HepG2 (cell line): Measurements from ENCODE around the gene PTPRE. TPM values are rescaled to one million over a fixed set of nuclear protein-coding genes. Genes with fewer than 3 reads are reported as not detected.

ENCODE experiments used
- ATAC-seq: fragments of 200-7000 bp; cut with Tn5 transposase; 3 replicates; pipeline ENCODE4 v1.9.1; 2020; ENCODE audit warnings: mild to moderate bottlenecking, moderate library complexity
- BruUV-seq: library from RNA; stranded (reverse); fragments of 400-500 nt; replicated peaks from 2 replicates; lab custom pipeline; 2021; lab: Mats Ljungman, UMichigan
- CTCF ChIA-PET: fragments of 300-600 bp; formaldehyde crosslinking; extraction: SDS; loops from one replicate; lab custom pipeline; 2021; ENCODE audit warnings: low total read pairs, inconsistent platforms, low intra/inter-chr PET ratio; lab: Yijun Ruan, JAX
- POLR2A ChIA-PET: fragments of 350-600 bp; sonication (Branson Sonifier 250); formaldehyde crosslinking; loops from one replicate; lab custom pipeline; 2020; ENCODE audit warnings: antibody characterized with exemption, inconsistent platforms; lab: Yijun Ruan, JAX
- DNase-seq: peaks from one replicate; pipeline ENCODE4 v3.0.0-alpha.2; 2015; ENCODE audit warnings: low spot score
- FAIRE-seq: peaks from 3 replicates; lab custom pipeline; 2011; peaks lifted over from hg19 to GRCh38; lab: Jason Lieb, UNC
- H2AFZ ChIP-seq: one replicate; pipeline ENCODE4 v1.6.1; 2011; ENCODE audit warnings: low read length, inconsistent platforms
- H3K27ac ChIP-seq: fragments of 300-600 bp; 3 replicates; pipeline ENCODE4 v1.8.0; 2011; ENCODE audit warnings: mixed run types, mild to moderate bottlenecking, mixed read lengths, low read length, inconsistent platforms; ENCODE audit not compliant: insufficient read depth; ENCODE audit errors: extremely low read length
- H3K27me3 ChIP-seq, 2 experiments: fragments of 200-600 bp in 1 of 2; 2 replicates in 1 of 2; 3 replicates in 1 of 2; pipeline versions ENCODE4 v1.6.0 to v1.8.0; 2011; ENCODE audit warnings: low read length in 2 of 2, mild to moderate bottlenecking in 2 of 2, moderate library complexity in 2 of 2, inconsistent platforms in 1 of 2; ENCODE audit not compliant: insufficient read depth in 2 of 2, control insufficient read depth in 1 of 2
- H3K36me3 ChIP-seq, 2 experiments: fragments of 200-600 bp in 1 of 2; replicated peaks in 1 of 2; 2 replicates in 1 of 2; 3 replicates in 1 of 2; pipeline versions ENCODE4 v1.5.1 to v1.8.0; 2011; ENCODE audit warnings: low read length in 2 of 2, inconsistent platforms in 1 of 2; ENCODE audit not compliant: insufficient read depth in 2 of 2, control insufficient read depth in 1 of 2
- H3K4me1 ChIP-seq: 2 replicates; pipeline ENCODE4 v1.5.1; 2012; ENCODE audit warnings: low read length, inconsistent platforms; ENCODE audit not compliant: insufficient read depth
- H3K4me2 ChIP-seq: 2 replicates; pipeline ENCODE4 v1.6.0; 2011; ENCODE audit warnings: low read depth, low read length, inconsistent platforms
- H3K4me3 ChIP-seq, 3 experiments: fragments of 200-600 bp in 1 of 3; sonication (generic), shearing (Covaris generic) in 1 of 3; replicated peaks in 1 of 3; 2 replicates each; pipeline ENCODE4 v1.5.1; 2011 to 2016; ENCODE audit warnings: low read length in 3 of 3, inconsistent platforms in 2 of 3, low read depth in 2 of 3, mild to moderate bottlenecking in 2 of 3, control low read depth in 1 of 3, mixed read lengths in 1 of 3; ENCODE audit not compliant: insufficient read depth in 1 of 3
- H3K79me2 ChIP-seq: one replicate; pipeline ENCODE4 v1.6.1; 2011; ENCODE audit warnings: low read length, inconsistent platforms; ENCODE audit not compliant: insufficient read depth
- H3K9ac ChIP-seq: 2 replicates; pipeline ENCODE4 v1.6.0; 2011; ENCODE audit warnings: mild to moderate bottlenecking, low read depth, low read length, inconsistent platforms; ENCODE audit not compliant: insufficient read depth
- H3K9me3 ChIP-seq: 2 replicates; pipeline ENCODE4 v1.5.1; 2012; ENCODE audit warnings: mild to moderate bottlenecking, low read length
- H4K20me1 ChIP-seq: 2 replicates; pipeline ENCODE4 v1.6.0; 2011; ENCODE audit warnings: inconsistent platforms, mild to moderate bottlenecking, low read length, moderate library complexity; ENCODE audit not compliant: insufficient read depth
- GABPA ChIP-seq, 2 experiments: IDR thresholded peaks; 2 replicates each; pipeline ENCODE4 v1.6.1; 2011 to 2016; ENCODE audit warnings: low read depth in 2 of 2, low read length in 1 of 2, missing biosample characterization in 1 of 2, missing genetic modification characterization in 1 of 2
- LCORL ChIP-seq, 2 experiments: fragments of 450-650 bp in 1 of 2; sonication (generic) in 1 of 2; formaldehyde crosslinking in 1 of 2; IDR thresholded peaks; 2 replicates each; pipeline versions ENCODE4 v1.5.0 to v1.6.1; 2017 to 2020; ENCODE audit warnings: antibody characterized with exemption in 1 of 2, missing genetic modification reagents in 1 of 2
- RBM22 ChIP-seq: fragments of 200-400 bp; formaldehyde crosslinking; optimal IDR thresholded peaks from 2 replicates; pipeline ENCODE3; 2017; ENCODE audit warnings: mild to moderate bottlenecking, low read length, moderate library complexity
- SP4 ChIP-seq: sonication (generic); formaldehyde crosslinking; IDR thresholded peaks from 2 replicates; pipeline ENCODE4 v1.8.1; 2023; ENCODE audit warnings: mild to moderate bottlenecking, missing genetic modification reagents
- ZC3H13 ChIP-seq: sonication (generic); formaldehyde crosslinking; IDR thresholded peaks from 2 replicates; pipeline ENCODE4 v1.8.1; 2023; ENCODE audit warnings: mild to moderate bottlenecking, missing genetic modification reagents, moderate library complexity
- WGBS: methylation state at CpG from one replicate; pipeline ENCODE4 v1.1.6; 2017; ENCODE audit warnings: low lambda C conversion rate; 5-methylcytosine and 5-hydroxymethylcytosine counted together
- in situ Hi-C: cut with HindIII; loops from 2 replicates; pipeline ENCODE4 v1.10.0; 2017; ENCODE audit warnings: low pct_unique_long_range_greater_than_20kb; ENCODE audit not compliant: extremely low pct_ligation_motif_present
- intact Hi-C: fragments of 100-400 bp; cut with micrococcal nuclease; formaldehyde crosslinking; loops from one replicate; pipeline ENCODE4 v1.10.0; 2022; ENCODE audit not compliant: unreplicated experiment
- polyA plus RNA-seq, 8 experiments: library from polyadenylated mRNA; depleted of rRNA in 3 of 8; stranded (reverse) in 7 of 8; unstranded in 1 of 8; fragments of >200 nt; fragmentation: Illumina TruSeq in 4 of 8; extraction: Trizol in 4 of 8; gene quantifications; 2 replicates each; pipeline versions ENCODE4 v1.2.1 to v1.2.3, GENCODE V29; 2011 to 2016; ENCODE audit warnings: low read depth in 4 of 8, missing spikeins in 1 of 8, mixed read lengths in 1 of 8; ENCODE audit not compliant: insufficient read depth in 1 of 8
- total RNA-seq, 5 experiments: library from RNA; depleted of rRNA; stranded (reverse); fragments of >200 nt; fragmentation: Illumina TruSeq; extraction: Trizol; gene quantifications; 2 replicates each; pipeline ENCODE4 v1.2.3, GENCODE V29; 2016; ENCODE audit warnings: low read depth in 1 of 5
- TF ChIP-seq, protein P1 (sequence below): sonication (generic); formaldehyde crosslinking; IDR thresholded peaks from 2 replicates; pipeline ENCODE4 v1.4.0; 2020; ENCODE audit warnings: mild to moderate bottlenecking, low read depth, missing genetic modification reagents
- TF ChIP-seq, protein P2 (sequence below): sonication (generic); formaldehyde crosslinking; IDR thresholded peaks from 2 replicates; pipeline ENCODE4 v1.5.1; 2020; ENCODE audit warnings: missing genetic modification reagents, mild to moderate bottlenecking, borderline replicate concordance
- TF ChIP-seq, protein P3 (sequence below): sonication (generic); formaldehyde crosslinking; IDR thresholded peaks from 2 replicates; pipeline ENCODE4 v1.5.0; 2020; ENCODE audit warnings: mild to moderate bottlenecking, missing genetic modification reagents, moderate library complexity

PTPRE gene
- total and polyA plus RNA-seq, 2 of the 13 experiments (the other 11 are each of a cell fraction or from before 2014, with no cell fraction given) = 0.01 to 0.02 TPM

DNA sequence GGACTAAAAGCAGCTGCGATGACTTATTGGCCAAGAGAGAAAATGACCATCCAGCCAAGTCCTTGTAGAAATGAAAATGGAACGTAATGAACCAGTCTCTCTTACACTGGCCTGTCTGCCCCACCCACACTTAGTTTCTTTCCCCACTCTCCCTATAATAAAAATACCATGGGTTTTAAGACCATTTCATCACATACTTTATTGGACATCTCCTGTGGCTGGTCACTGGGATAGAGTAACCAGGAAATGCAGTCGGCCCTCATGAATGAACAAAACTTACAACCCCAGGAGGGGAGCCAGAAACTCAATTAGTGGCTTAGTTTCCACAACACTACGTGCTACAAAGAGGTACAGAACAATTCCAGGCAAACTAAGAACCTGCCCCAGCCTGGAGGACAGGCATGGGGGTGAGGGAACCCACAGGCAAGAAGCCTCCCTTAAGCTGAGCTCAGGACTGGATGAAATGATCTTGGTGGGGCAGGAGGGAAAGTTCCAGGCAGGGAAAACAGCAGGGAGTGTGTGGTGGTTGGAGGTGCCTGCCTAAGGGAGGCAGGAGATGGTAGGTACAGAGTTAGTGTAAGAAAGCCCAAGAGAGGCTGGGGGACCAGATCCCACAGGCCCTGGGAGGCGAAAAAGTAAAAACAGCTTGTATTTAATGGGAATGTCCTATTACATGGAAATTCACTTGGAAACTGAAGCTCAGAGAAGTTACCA, 189.7 kb downstream of the PTPRE start:
- Histone ChIP-seq H3K4me2 (no peak overlapping the region), H3K9ac (no peak overlapping the region), H3K4me1 (no peaks in the 10 kb centered on the region), H3K27ac (no peak overlapping the region), H3K4me3 (no peak overlapping the region), H3K79me2 (no peaks in the 10 kb centered on the region), H2AFZ (no peak overlapping the region), H4K20me1 (no peaks in the 10 kb centered on the region), H3K9me3 (no peaks in the 10 kb centered on the region), H3K36me3 (peaks cover 8 to 41% of the 10 kb centered on the region in 2 experiments), H3K27me3 (no peaks in the 10 kb centered on the region; a peak in 1 of 5 replicates)
- DNase-seq (no peak), ATAC-seq (no peak), FAIRE-seq (no peak)
- TF ChIP-seq RBM22 (peak; percentile 20), LCORL (IDR thresholded peaks at IDR 0.05) (no peak), LCORL (CRISPR knock-in tag; IDR thresholded peaks at IDR 0.05) (no peak)
- WGBS = 92% methylated on average over 5 of the region's 5 CpGs
- intact Hi-C loops = no loop called here
- ChIA-PET CTCF (no interaction called here), POLR2A (no interaction called here)
- in situ Hi-C loops = loop anchor here (25.0 kb wide), 1 partner anchor 441 kb away; no protein-coding TSS in a partner anchor
- BruUV-seq = no TSS peak

DNA sequence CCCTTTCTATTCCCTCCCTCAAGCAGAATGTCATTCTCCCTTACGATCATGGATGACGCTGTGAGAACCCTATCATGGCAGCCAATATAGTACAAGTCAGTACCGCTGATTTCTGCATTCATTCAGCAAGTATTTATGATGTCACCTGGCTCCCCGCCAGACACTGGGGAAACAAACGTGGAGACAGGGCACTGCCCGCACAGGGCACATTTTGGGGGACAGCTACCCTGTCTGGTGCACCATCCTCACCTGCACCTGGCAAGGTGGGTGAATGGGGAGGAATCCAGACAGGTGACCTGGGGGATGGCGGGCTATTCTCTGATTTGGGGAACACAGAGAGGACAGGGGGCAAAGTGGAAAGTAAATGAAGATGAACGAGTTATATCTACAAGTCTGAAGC, 190.9 kb downstream of the PTPRE start:
- ATAC-seq (no peak), FAIRE-seq (no peak), DNase-seq (no peak)
- H3K4me3 ChIP-seq = no peak overlapping the region
- CTCF ChIA-PET = no interaction called here
- no peak overlapping the region for H3K9ac ChIP-seq
- peaks cover 9 to 47% of the 10 kb centered on the region in 2 experiments for H3K36me3 ChIP-seq
- H3K4me2 ChIP-seq = no peak overlapping the region
- no peaks in the 10 kb centered on the region for H3K4me1 ChIP-seq
- no peak overlapping the region for H2AFZ ChIP-seq
- POLR2A ChIA-PET = no interaction called here
- in situ Hi-C loops = loop anchor here (25.0 kb wide), 1 partner anchor 440 kb away; no protein-coding TSS in a partner anchor
- H3K79me2 ChIP-seq = no peaks in the 10 kb centered on the region
- BruUV-seq = no TSS peak
- TF ChIP-seq ZC3H13 (CRISPR knock-in tag) = no peak
- no peak for TF ChIP-seq GABPA (IDR thresholded peaks at IDR 0.05; ENCODE audit: low read depth, low read length)
- no peak for TF ChIP-seq GABPA (CRISPR knock-in tag; IDR thresholded peaks at IDR 0.05; ENCODE audit: low read depth)
- TF ChIP-seq, protein P1, sequence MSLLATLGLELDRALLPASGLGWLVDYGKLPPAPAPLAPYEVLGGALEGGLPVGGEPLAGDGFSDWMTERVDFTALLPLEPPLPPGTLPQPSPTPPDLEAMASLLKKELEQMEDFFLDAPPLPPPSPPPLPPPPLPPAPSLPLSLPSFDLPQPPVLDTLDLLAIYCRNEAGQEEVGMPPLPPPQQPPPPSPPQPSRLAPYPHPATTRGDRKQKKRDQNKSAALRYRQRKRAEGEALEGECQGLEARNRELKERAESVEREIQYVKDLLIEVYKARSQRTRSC (CRISPR knock-in tag) = no peak
- TF ChIP-seq, protein P2, sequence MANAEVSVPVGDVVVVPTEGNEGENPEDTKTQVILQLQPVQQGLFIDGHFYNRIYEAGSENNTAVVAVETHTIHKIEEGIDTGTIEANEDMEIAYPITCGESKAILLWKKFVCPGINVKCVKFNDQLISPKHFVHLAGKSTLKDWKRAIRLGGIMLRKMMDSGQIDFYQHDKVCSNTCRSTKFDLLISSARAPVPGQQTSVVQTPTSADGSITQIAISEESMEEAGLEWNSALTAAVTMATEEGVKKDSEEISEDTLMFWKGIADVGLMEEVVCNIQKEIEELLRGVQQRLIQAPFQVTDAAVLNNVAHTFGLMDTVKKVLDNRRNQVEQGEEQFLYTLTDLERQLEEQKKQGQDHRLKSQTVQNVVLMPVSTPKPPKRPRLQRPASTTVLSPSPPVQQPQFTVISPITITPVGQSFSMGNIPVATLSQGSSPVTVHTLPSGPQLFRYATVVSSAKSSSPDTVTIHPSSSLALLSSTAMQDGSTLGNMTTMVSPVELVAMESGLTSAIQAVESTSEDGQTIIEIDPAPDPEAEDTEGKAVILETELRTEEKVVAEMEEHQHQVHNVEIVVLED (CRISPR knock-in tag) = no peak
- no peak for TF ChIP-seq SP4
- TF ChIP-seq, protein P3, sequence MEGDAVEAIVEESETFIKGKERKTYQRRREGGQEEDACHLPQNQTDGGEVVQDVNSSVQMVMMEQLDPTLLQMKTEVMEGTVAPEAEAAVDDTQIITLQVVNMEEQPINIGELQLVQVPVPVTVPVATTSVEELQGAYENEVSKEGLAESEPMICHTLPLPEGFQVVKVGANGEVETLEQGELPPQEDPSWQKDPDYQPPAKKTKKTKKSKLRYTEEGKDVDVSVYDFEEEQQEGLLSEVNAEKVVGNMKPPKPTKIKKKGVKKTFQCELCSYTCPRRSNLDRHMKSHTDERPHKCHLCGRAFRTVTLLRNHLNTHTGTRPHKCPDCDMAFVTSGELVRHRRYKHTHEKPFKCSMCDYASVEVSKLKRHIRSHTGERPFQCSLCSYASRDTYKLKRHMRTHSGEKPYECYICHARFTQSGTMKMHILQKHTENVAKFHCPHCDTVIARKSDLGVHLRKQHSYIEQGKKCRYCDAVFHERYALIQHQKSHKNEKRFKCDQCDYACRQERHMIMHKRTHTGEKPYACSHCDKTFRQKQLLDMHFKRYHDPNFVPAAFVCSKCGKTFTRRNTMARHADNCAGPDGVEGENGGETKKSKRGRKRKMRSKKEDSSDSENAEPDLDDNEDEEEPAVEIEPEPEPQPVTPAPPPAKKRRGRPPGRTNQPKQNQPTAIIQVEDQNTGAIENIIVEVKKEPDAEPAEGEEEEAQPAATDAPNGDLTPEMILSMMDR = no peak
- H4K20me1 ChIP-seq = no peaks in the 10 kb centered on the region
- intact Hi-C loops = no loop called here
- no peaks in the 10 kb centered on the region for H3K9me3 ChIP-seq
- no peaks in the 10 kb centered on the region; a peak in 1 of 5 replicates for H3K27me3 ChIP-seq
- 96% methylated on average over 8 of the region's 8 CpGs for WGBS
- no peak overlapping the region for H3K27ac ChIP-seq
